K562 (cell line): ENCODE results near the gene ERRFI1. TPM values are rescaled to one million over a fixed set of nuclear protein-coding genes. Genes with fewer than 3 reads are reported as not detected.

ENCODE experiments used
- ADNP ChIP-seq: fragments of 200-800 bp; sonication (Bioruptor generic); IDR thresholded peaks from 2 replicates; pipeline ENCODE4 v1.6.1; 2016; ENCODE audit warnings: missing genetic modification characterization, missing compliant biosample characterization
- BRF1 ChIP-seq: IDR thresholded peaks from 3 replicates; pipeline ENCODE4 v1.6.1; 2011; ENCODE audit warnings: borderline replicate concordance, mild to moderate bottlenecking; ENCODE audit not compliant: insufficient read length; ENCODE audit errors: extremely low read depth
- CBFB ChIP-seq: sonication (generic); formaldehyde crosslinking; IDR thresholded peaks from 2 replicates; pipeline ENCODE4 v1.4.0; 2020; ENCODE audit warnings: mild to moderate bottlenecking, missing genetic modification reagents
- CEBPG ChIP-seq, 3 experiments: fragments of 200-800 bp in 1 of 3; sonication (Bioruptor generic) in 1 of 3; sonication (generic) in 1 of 3; formaldehyde crosslinking in 1 of 3; IDR thresholded peaks in 2 of 3; conservative IDR thresholded peaks in 1 of 3; 2 replicates each; pipeline versions ENCODE4 v1.6.1 to v1.8.0; 2016 to 2022; ENCODE audit warnings: missing compliant biosample characterization in 2 of 3, missing genetic modification characterization in 2 of 3, mild to moderate bottlenecking in 1 of 3, missing genetic modification reagents in 1 of 3
- DIDO1 ChIP-seq: fragments of 450-650 bp; IDR thresholded peaks from 2 replicates; pipeline ENCODE4 v1.6.1; 2016; ENCODE audit warnings: low read depth, missing biosample characterization, missing genetic modification characterization
- E2F1 ChIP-seq: sonication (generic); formaldehyde crosslinking; IDR thresholded peaks from 2 replicates; pipeline ENCODE4 v1.8.1; 2023; ENCODE audit warnings: mild to moderate bottlenecking, missing genetic modification reagents, moderate library complexity
- EHMT2 ChIP-seq: fragments of 450-650 bp; IDR thresholded peaks from 2 replicates; pipeline ENCODE4 v1.6.1; 2018; ENCODE audit warnings: antibody characterized with exemption
- HDAC6 ChIP-seq: IDR thresholded peaks from 2 replicates; pipeline ENCODE4 v1.6.1; 2012; ENCODE audit warnings: low read depth, mild to moderate bottlenecking, control low read depth, inconsistent platforms, low read length, moderate library complexity
- HDGF ChIP-seq: fragments of 450-650 bp; IDR thresholded peaks from 2 replicates; pipeline ENCODE4 v1.6.1; 2016
- HMGN3 ChIP-seq: IDR thresholded peaks from 2 replicates; pipeline ENCODE4 v1.6.1; 2011; ENCODE audit warnings: borderline replicate concordance, low read depth, mild to moderate bottlenecking, mixed read lengths, low read length; ENCODE audit not compliant: insufficient read length; ENCODE audit errors: extremely low read depth
- ILK ChIP-seq: fragments of 450-650 bp; IDR thresholded peaks from 2 replicates; pipeline ENCODE4 v1.6.1; 2016; ENCODE audit warnings: missing genetic modification characterization, low read depth, mild to moderate bottlenecking, missing compliant biosample characterization, moderate library complexity, borderline replicate concordance
- MAFG ChIP-seq: fragments of 450-650 bp; conservative IDR thresholded peaks from 2 replicates; pipeline ENCODE4 v1.6.1; 2016; ENCODE audit warnings: missing genetic modification characterization, missing compliant biosample characterization
- MAFK ChIP-seq: IDR thresholded peaks from 2 replicates; pipeline ENCODE4 v1.6.1; 2011; ENCODE audit warnings: low read length, improper control_type of control experiment
- MCM5 ChIP-seq: fragments of 450-650 bp; IDR thresholded peaks from 2 replicates; pipeline ENCODE4 v1.6.1; 2016; ENCODE audit warnings: low read depth
- MECOM ChIP-seq: fragments of 250-450 bp; sonication (Bioruptor Pico); IDR thresholded peaks from 2 replicates; pipeline ENCODE4 v1.8.0; 2022; ENCODE audit warnings: inconsistent platforms
- NBN ChIP-seq: fragments of 450-650 bp; IDR thresholded peaks from 2 replicates; pipeline ENCODE4 v1.6.1; 2016; ENCODE audit warnings: low read depth, mild to moderate bottlenecking
- RBM39 ChIP-seq: fragments of 200-400 bp; formaldehyde crosslinking; optimal IDR thresholded peaks from 2 replicates; pipeline ENCODE3; 2018; ENCODE audit warnings: low read depth, low read length
- RFX5 ChIP-seq: IDR thresholded peaks from 2 replicates; pipeline ENCODE4 v1.6.1; 2011; ENCODE audit warnings: low read depth, mild to moderate bottlenecking, improper control_type of control experiment, low read length
- STAT5B ChIP-seq: fragments of 250-450 bp; sonication (Bioruptor Pico); IDR thresholded peaks from 2 replicates; pipeline ENCODE4 v1.8.0; 2021; ENCODE audit warnings: mild to moderate bottlenecking, inconsistent platforms
- TEAD1 ChIP-seq, 2 experiments: fragments of 450-650 bp in 1 of 2; sonication (generic) in 1 of 2; formaldehyde crosslinking; IDR thresholded peaks; 2 replicates each; pipeline versions ENCODE4 v1.4.0 to v1.8.0; 2020 to 2022; ENCODE audit warnings: mild to moderate bottlenecking in 2 of 2, missing genetic modification reagents in 1 of 2
- ZKSCAN8 ChIP-seq: fragments of 200-800 bp; sonication (Bioruptor generic); IDR thresholded peaks from 2 replicates; pipeline ENCODE4 v1.6.1; 2016; ENCODE audit warnings: missing genetic modification characterization, missing compliant biosample characterization
- ZNF311 ChIP-seq: fragments of 250-450 bp; sonication (Bioruptor Pico); IDR thresholded peaks from 2 replicates; pipeline ENCODE4 v1.4.0; 2020; ENCODE audit warnings: mild to moderate bottlenecking, moderate library complexity
- ZNF764 ChIP-seq: fragments of 250-450 bp; sonication (Bioruptor Pico); IDR thresholded peaks from 2 replicates; pipeline ENCODE4 v1.4.0; 2020; ENCODE audit warnings: low read depth, mild to moderate bottlenecking, moderate library complexity
- polyA plus RNA-seq, 8 experiments: library from polyadenylated mRNA; depleted of rRNA in 4 of 8; stranded (reverse) in 5 of 8; unstranded in 3 of 8; fragments of >200 nt; fragmentation: Nextera tagmentation in 2 of 8; fragmentation: Illumina TruSeq in 1 of 8; extraction: Ambion mirVana in 2 of 8; extraction: Trizol in 1 of 8; gene quantifications; 2 replicates each; pipeline versions ENCODE4 v1.2.1 to v1.2.3, GENCODE V29; 2011 to 2014; ENCODE audit warnings: inconsistent platforms in 1 of 8, missing spikeins in 1 of 8
- total RNA-seq, 7 experiments: library from RNA; depleted of rRNA in 6 of 7; stranded (reverse); fragments of >200 nt in 6 of 7; fragmentation: Illumina TruSeq in 2 of 7; extraction: Trizol in 2 of 7; gene quantifications; 2 replicates each; pipeline versions ENCODE4 v1.2.1 to v1.2.3, GENCODE V29; 2011 to 2021; ENCODE audit warnings: low replicate concordance in 1 of 7
- TF ChIP-seq, protein P1 (sequence below): sonication (generic); formaldehyde crosslinking; IDR thresholded peaks from 2 replicates; pipeline ENCODE4 v1.8.0; 2022; ENCODE audit warnings: mild to moderate bottlenecking, missing genetic modification reagents
- TF ChIP-seq, protein P2 (sequence below): fragments of 450-650 bp; formaldehyde crosslinking; IDR thresholded peaks from 2 replicates; pipeline ENCODE4 v1.4.0; 2022; ENCODE audit warnings: missing genetic modification characterization

The ERRFI1 gene
- total and polyA plus RNA-seq, 9 of the 15 experiments (the other 6 are each of a cell fraction or from before 2014, with no cell fraction given): 0.67 to 4.4 (median 1.1) TPM

GRCh38 chr1:8004803-8005573 lies 21.1 kb downstream of the ERRFI1 start (continued):
- TF ChIP-seq, protein P1, sequence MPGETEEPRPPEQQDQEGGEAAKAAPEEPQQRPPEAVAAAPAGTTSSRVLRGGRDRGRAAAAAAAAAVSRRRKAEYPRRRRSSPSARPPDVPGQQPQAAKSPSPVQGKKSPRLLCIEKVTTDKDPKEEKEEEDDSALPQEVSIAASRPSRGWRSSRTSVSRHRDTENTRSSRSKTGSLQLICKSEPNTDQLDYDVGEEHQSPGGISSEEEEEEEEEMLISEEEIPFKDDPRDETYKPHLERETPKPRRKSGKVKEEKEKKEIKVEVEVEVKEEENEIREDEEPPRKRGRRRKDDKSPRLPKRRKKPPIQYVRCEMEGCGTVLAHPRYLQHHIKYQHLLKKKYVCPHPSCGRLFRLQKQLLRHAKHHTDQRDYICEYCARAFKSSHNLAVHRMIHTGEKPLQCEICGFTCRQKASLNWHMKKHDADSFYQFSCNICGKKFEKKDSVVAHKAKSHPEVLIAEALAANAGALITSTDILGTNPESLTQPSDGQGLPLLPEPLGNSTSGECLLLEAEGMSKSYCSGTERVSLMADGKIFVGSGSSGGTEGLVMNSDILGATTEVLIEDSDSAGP: 0 out of 2 replicates have a peak, but pooled peaks have one; percentile 33
- TF ChIP-seq HMGN3 (peak; percentile 93), CEBPG (CRISPR knock-in tag; IDR thresholded peaks at IDR 0.05) (peak; percentile 44; the same call in 1 of the 2 replicates), CEBPG (tag; conservative IDR thresholded peaks at IDR 0.05 in 1 of 2, IDR thresholded peaks at IDR 0.05 in 1 of 2) (peak in 1 of 2 experiments; percentile 61; a peak in 3 of 4 replicates), CBFB (no peak), HDGF (no peak), MECOM (CRISPR knock-in tag) (peak; percentile 67), TEAD1 (CRISPR knock-in tag; IDR thresholded peaks at IDR 0.05) (0 out of 4 replicates have a peak, but pooled peaks have one; percentile 2 to 62), HDAC6 (no peak), ILK (tag) (no peak), MAFG (peak; percentile 89), MCM5 (no peak), NBN (peak; percentile 61; the same call in 1 of the 2 replicates), ZNF311 (CRISPR knock-in tag) (no peak), DIDO1 (tag) (no peak), STAT5B (no peak), ZNF764 (CRISPR knock-in tag) (no peak), RBM39 (no peak), ZKSCAN8 (CRISPR knock-in tag) (peak; percentile 80), ADNP (tag) (no peak), EHMT2 (no peak), MAFK (peak; percentile 39), BRF1 (no peak), E2F1 (CRISPR knock-in tag) (0 out of 2 replicates have a peak, but pooled peaks have one; percentile 41), RFX5 (no peak)
- TF ChIP-seq, protein P2, sequence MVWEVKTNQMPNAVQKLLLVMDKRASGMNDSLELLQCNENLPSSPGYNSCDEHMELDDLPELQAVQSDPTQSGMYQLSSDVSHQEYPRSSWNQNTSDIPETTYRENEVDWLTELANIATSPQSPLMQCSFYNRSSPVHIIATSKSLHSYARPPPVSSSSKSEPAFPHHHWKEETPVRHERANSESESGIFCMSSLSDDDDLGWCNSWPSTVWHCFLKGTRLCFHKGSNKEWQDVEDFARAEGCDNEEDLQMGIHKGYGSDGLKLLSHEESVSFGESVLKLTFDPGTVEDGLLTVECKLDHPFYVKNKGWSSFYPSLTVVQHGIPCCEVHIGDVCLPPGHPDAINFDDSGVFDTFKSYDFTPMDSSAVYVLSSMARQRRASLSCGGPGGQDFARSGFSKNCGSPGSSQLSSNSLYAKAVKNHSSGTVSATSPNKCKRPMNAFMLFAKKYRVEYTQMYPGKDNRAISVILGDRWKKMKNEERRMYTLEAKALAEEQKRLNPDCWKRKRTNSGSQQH (CRISPR knock-in tag): no peak
